ENCODE data around the gene LSM2.
"Not testable (repeated sequence)": the region's sequence is repeated elsewhere in the genome, so short reads cannot be mapped to it uniquely, and the experiment has no call there.

The LSM2 gene

GRCh38 chr6:31797588-31797987, 9.2 kb downstream of the LSM2 start:
- no peak for DNase-seq (ENCODE audit: low read depth in 2 of 2)

GRCh38 chr6:31796993-31797385, 9.8 kb downstream of the LSM2 start:
- DNase-seq (ENCODE audit: low read depth in 2 of 2), result no peak

GRCh38 chr6:31795616-31796298, 11.0 kb downstream of the LSM2 start, which contains the start of gene VARS1:
TSS of gene VARS1 (minus strand) at chr6:31795752. CDS start at chr6:31795217, 535 bp downstream.
- peak; percentile 83 to 85 for DNase-seq (ENCODE audit: low read depth in 2 of 2)

- no peak for DNase-seq (ENCODE audit: low read depth in 2 of 2)
Observed at GRCh38 chr6:31794866-31795615, 11.7 kb downstream of the LSM2 start.

GRCh38 chr6:31794294-31794865, 12.4 kb downstream of the LSM2 start:
- no peak for DNase-seq (ENCODE audit: low read depth in 2 of 2)

GRCh38 chr6:31793927-31794245, 12.9 kb downstream of the LSM2 start:
- not testable (repeated sequence) for DNase-seq (ENCODE audit: low read depth in 2 of 2)

GRCh38 chr6:31792761-31793171, 14.0 kb downstream of the LSM2 start:
- no peak for DNase-seq (ENCODE audit: low read depth in 2 of 2)

- no peak for DNase-seq (ENCODE audit: low read depth in 2 of 2)
Observed at GRCh38 chr6:31792090-31792374, 14.7 kb downstream of the LSM2 start.

GRCh38 chr6:31791324-31792089, 15.3 kb downstream of the LSM2 start:
- peak in 1 of 2 donors; percentile 40 for DNase-seq (ENCODE audit: low read depth in 2 of 2)

- DNase-seq (ENCODE audit: low read depth in 2 of 2), result no peak
Observed at GRCh38 chr6:31785475-31785874, 21.3 kb downstream of the LSM2 start.

- no peak for DNase-seq (ENCODE audit: low read depth in 2 of 2)
Observed at GRCh38 chr6:31784098-31784925, 22.5 kb downstream of the LSM2 start.

- no peak for DNase-seq (ENCODE audit: low read depth in 2 of 2)
Observed at GRCh38 chr6:31782126-31782855, 24.5 kb downstream of the LSM2 start.

- DNase-seq (ENCODE audit: low read depth in 2 of 2), result no peak
Observed at GRCh38 chr6:31781244-31782125, 25.3 kb downstream of the LSM2 start.

GRCh38 chr6:31780507-31781243, 26.1 kb downstream of the LSM2 start:
- no peak for DNase-seq (ENCODE audit: low read depth in 2 of 2)

GRCh38 chr6:31779908-31780307, 26.9 kb downstream of the LSM2 start:
- no peak for DNase-seq (ENCODE audit: low read depth in 2 of 2)

- no peak for DNase-seq (ENCODE audit: low read depth in 2 of 2)
Observed at GRCh38 chr6:31778999-31779885, 27.5 kb downstream of the LSM2 start.

- DNase-seq (ENCODE audit: low read depth in 2 of 2), result no peak
Observed at GRCh38 chr6:31778193-31778592, 28.6 kb downstream of the LSM2 start.

- DNase-seq (ENCODE audit: low read depth in 2 of 2), result no peak
Observed at GRCh38 chr6:31777667-31778050, 29.1 kb downstream of the LSM2 start.

All from stimulated activated CD8-positive, alpha-beta memory T cell treated with anti-CD3 and anti-CD28 coated beads, Interleukin-2, amount 100 ng/mL, for 48 hours (primary cell).